HG03442 (cell line): ENCODE data around the gene IL10RB.
"Not testable (repeated sequence)": the region's sequence is repeated elsewhere in the genome, so short reads cannot be mapped to it uniquely, and the experiment has no call there.

Experiments
- ATAC-seq: cut with Tn5 transposase; IDR thresholded peaks from one replicate; pipeline ENCODE4 v1.9.1; 2021; ENCODE audit warnings: mild to moderate bottlenecking, moderate library complexity; ENCODE audit not compliant: unreplicated experiment

The IL10RB gene

DNA sequence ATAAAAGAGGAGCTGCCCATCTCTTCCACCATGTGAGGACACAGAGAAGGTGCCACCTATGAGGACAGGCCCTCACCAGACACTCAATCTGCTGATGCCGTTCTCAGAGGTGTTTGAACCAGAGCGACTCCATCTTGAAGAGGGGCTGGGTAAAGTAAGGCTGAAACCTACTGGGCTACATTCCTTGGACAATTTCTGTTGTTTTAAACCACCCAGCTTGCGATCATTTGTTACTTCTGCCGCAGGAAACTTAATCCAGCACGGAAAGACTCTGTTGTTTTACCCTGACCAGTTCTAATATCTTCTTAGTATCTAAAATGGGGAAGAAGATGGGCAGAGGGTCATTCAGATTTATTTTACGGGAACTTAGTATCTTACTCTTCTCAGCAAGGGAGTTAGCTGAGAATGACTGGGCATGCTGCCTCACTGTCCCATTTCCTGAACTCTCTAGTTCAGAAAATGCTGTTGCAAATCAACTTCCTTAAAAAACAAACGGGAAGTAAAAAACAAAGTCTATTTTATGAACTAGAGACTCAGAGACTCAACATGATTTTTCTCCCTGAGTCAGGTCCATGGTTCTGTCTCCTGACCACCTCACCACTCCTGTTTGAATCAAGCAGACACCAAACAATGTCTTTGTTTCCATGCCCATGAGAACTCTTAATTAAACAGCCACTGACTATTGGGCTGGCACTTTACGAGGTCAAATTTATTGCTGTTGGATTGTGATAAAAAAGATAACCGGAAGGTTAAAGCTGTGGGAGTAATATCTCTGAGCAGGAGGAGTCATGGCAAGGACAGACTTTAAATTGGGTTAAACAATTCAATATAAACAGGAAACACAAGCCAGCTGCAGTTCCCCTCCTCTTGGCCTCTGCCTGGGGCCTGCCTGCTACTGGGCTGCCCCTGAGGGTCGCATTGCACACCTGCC lies 34.8 kb downstream of the IL10RB start:
- no peak for ATAC-seq

DNA sequence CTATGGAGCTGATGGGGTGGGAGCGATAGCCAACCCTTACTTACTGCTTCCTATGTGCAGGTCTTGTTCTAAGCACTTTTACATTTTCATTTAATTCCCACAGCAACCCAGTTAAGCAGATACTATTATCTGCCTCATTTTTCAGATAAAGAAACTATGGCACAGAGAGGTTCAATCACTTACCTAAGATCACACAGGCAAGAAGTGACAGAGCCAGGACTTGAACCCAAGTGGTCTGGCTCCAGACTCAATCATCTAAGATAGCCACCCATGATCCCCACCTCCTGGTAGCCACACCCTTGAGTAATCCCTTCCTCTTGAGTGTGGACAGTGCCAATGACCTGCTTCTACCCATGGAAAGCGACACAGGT lies 35.5 kb downstream of the IL10RB start:
- ATAC-seq = no peak

DNA sequence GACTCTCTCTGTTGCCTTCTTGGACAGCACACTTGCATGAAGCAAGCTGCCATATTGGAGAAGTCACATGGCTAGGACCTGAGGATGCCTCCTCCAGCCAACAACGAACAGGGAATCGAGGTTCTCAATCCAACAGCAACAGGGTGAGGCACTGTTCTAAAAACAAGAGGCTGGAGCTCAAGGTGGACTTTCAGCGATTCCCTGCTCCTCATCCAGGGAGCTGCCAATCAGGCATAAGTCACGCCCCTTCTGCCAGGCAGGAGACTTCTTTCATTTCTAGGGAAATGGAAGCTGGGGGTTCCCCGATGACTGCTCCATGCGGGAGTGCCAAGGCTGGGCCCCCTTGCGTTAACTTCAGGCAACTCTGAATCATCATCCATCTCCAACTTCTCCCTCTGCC lies 35.9 kb downstream of the IL10RB start:
- ATAC-seq = no peak

DNA sequence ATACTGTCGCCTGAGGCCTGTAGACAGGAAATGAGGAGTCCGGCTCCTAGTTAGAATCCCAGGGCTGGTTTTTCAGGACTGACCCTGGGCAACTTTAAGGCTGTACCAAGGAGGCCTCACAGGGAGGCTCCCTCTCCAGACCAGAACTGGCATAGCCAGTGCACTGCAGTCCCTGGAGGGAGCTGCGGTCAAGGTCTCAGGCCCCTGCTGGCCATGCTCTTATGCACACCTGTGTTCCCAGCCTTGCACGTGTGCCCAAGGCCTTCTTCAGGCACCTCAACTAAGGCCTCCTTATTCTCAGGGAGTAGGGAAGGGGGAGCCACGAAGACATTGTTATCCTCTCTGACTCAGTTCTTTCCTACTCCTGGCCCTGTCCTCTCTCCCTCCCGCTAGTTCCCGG lies 36.6 kb downstream of the IL10RB start:
- ATAC-seq = no peak

DNA sequence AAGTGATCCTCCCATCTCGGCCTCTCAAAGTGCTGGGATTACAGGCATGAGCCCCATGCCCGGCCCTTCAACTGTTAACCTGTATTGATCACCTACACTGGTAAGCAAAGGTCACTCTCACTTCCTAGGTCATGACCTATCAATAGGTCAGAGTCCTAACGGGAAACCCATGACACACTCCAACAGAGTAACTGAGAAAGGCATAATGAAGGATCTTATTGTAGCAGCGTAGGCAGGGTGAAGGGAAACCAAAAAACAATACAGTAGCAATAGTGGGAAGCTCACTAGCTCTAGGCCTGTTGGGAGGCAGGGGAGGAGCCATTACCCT lies 39.1 kb downstream of the IL10RB start:
- ATAC-seq = no peak

DNA sequence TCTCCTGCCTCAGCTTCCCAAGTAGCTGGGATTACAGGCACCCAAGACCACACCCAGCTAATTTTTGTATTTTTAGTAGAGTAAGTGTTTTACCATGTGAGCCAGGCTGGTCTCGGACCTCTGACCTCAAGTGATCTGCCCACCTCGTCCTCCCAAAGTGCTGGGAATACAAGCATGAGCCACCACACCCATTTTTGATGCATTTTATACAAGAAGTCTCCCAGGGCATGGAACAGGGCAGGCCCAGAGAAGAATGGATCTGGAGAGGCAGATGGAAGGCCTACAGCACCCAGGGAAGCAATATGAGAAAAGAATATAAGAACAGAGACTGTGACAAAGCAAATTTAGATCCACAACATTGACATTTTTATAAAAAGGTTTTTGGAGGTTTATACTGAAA lies 39.8 kb downstream of the IL10RB start:
- ATAC-seq = no peak

DNA sequence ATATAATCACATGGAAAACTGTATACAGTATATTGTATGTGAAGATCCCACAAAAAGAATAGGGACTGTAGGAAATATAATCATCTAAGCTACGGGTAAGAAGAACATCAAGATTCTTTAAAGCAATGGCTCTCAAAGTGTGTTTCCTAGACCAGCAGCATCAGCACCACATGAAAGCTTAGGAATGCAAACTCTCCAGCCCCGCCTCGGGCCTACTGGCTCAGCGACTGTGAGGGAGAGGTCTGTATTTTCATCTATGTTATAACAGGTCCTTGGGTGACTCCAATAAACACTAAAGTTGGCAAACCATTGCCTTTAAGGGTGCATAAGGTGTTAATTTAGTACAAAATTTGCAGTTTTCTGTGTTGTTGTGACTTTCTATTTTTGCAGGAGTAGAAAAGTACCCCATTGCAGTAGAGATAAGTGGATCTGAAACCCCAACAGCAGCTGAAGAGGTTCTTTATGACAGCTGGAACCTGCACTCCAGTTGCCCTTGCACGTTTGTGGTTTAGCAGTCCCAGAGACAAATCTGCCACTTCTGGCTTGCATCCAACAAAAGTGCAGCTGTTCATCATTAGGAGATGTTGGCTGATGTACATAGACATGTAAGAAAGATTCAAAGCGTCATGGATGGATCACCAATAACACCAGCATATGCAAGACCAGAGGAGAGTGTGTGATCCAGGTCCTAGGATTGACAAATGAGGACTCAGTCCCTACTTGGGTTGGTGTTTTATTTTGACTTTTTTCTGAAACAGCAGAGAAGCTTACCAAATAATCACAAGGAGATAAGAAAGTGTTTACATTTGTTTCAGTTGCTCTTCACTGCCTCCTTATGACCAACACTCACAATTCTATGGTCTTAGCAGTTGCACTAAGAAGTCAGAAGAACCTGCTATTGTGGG lies 42.7 kb downstream of the IL10RB start:
- ATAC-seq = peak; percentile 87

DNA sequence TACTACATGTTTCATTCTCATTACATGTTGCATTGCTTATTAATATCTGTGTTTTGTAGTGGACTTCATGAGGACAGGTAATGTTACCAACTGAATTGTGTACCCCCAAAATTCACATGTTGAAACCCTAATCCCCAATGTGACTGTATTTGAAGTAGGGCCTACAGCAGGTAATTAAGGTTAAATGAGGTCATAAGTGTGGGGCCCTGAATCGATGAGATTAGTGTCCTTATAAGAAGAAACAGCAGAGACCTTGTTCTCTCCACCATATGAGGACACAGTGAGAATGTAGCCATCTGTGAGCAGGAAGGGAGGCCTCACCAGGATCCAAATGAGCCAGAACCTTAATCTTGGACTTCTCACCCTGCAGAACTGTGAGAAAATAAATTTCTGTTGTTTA lies 43.6 kb downstream of the IL10RB start:
- no peak for ATAC-seq

DNA sequence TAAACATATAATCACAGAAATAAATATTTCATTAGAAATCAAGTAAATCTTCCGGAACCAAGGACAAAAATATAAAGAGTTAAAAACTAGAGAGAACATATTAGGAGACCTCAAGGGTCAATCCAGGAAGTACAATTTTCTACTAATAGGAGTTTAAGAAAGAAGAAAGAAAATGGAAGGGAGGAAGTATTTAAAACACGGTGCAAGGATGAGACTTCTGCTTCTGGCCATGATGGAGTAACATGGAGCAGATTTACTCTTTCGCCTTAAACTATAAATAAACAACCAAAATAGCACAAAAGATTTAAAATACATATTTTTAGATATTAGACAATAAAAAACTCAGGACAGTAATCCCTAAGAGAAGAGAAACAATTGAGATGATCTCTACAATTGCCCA lies 46.0 kb downstream of the IL10RB start:
- ATAC-seq = no peak

DNA sequence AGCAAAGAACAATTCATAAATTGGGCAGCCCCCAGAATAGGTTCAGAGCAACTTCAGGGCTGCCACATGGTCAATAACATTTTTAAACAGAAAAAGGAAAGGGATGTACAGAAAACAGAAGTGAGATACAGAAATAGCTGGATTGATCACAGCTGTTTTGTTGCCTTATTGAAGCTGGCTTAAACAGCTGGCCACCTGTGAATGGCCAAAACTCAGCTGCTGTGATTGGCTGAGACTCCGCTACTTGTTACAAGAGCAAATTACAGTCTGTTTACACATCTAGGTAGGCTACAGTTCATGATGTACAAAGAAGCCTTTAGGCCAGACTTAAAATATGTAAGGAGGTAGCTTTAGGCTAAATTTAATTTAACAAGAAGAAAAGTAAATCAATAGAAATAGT lies 47.0 kb downstream of the IL10RB start:
- ATAC-seq = no peak

DNA sequence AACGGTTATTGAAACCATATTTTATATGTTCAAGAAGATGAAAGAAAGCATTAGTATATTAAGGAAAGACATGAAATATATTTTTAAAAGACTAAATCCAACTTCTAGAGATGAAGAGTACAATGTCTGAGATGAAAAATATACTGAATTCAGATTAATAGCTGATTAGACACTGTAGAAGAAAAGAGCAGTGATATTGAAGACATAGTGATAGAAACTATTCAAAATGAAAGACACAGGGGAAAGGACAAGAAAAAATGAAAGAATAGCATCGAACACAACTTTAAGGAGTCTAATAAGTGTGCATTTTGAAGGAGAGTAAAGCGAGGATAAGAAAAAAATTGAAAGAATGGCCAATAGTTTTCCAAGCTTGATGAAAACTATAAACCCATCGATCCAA lies 47.4 kb downstream of the IL10RB start:
- no peak for ATAC-seq

DNA sequence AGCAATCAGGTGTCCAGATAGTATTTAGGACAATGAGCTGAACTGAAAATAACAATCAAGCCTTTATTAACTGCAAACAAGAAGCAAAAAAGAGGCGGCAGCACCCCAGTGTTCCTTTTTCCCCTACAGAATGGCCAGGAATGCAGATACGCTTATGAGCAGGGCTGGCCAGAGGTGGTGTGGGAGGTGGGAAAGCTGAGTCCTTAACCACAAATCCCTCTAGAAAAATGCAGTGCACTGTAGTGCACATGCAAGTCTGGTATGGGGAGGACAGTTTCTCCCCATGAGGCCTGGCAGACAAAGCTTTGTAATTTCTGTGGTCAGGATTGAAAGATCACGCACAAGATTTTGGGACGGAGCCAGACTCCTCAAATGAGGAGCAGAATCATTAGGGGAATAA lies 47.9 kb downstream of the IL10RB start:
- ATAC-seq = no peak

DNA sequence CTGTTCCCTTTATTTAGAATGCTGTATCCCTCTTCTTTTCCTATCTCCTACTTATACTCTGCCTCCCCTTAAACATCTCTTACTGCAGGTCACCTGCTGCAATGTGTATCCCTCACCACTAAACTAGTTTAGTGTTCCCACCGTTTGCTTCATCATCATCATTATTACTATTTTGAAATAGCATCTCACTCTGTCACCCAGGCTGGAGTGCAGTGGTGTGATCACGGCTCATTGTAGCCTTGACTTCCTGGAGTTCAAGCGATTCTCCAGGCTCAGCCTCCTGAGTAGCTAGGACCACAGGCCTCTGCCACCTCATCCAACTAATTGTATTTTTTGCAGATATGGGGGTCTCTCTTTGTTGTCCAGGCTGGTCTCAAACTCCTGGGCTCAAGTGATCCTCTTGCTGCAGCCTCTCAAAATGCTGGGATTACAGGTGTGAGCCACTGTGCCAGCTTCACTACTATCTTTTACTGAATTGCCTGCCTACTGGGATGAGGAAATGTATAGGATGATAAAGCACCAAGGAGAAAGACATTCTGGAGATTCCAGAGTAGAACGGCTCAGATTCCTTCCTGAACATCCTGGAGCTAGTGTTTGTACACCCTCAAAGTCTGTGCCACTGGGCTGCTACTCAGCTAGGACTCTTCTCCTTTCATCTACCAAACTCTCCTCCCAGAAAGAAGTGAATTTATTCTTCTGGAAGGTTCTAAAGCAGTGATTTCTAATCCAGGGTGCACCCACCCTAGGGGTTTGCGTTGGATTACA lies 50.0 kb downstream of the IL10RB start:
- no peak for ATAC-seq

DNA sequence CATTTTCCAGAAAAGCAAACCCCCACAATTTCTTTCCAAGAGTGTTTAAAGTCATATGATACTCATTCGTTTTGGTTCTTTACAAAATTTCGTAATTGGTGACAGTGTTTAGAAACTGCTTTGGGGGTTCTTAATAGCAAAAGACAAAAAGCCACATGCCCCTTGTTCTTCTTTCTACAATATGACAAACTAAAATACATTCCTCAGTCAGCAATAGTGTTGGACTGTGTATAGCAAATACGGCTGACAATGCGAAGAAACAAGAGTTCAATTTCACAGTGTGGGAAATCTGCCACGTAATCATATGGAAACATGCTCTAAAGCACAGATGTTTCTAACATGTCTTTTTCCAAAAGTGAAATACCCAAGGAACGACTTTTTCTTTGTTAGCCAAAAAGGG lies 51.0 kb downstream of the IL10RB start:
- no peak for ATAC-seq

DNA sequence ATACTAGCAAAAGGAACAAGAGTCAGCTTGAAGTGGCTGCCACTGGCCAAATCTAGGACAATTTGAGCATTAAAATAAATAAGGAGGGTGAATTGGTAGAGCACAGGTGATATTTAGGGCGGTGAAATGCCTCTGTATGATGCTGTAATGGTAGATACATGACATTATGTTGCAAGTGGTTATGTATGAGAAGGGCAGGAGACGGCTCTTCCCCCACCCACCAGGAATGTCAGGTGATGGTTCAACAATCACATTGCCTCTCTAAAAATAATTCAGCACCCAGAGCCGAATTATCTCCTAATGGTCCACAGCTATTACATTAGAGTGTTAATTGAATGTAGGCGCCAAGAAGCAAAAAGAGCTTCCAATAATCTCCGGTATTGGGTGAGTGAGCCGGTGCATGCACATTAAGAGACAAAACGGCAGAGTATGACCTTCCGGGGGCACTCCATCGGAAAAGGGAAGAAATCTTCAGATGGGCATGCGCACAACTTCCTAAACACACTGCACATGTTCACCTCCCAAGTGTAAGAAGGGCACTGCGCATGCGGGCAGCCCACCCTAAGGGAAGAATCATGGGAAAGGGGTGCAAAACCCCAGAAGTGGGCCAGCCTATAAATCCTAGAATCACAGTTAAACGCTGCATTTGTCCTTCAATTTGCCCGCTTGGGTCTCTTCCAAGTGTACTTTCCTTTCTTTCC lies 51.8 kb downstream of the IL10RB start:
- no peak for ATAC-seq

DNA sequence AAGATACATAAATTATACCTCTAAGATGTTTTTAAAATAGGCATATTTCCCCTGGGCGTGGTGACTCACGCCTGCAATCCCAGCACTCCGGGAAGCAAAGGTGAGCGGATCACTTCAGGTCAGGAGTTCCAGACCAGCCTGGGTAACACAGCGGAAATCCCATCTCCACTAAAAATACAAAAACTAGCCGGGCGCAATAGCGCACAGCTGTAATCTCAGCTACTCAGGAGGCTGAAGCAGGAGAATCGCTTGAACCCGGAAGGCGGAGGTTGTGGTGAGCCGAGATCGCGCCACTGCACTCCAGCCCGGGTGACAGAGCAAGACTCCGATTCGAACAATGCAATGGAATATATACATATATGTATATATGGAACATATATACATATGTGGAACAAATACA lies 54.8 kb downstream of the IL10RB start:
- ATAC-seq = not testable (repeated sequence)

DNA sequence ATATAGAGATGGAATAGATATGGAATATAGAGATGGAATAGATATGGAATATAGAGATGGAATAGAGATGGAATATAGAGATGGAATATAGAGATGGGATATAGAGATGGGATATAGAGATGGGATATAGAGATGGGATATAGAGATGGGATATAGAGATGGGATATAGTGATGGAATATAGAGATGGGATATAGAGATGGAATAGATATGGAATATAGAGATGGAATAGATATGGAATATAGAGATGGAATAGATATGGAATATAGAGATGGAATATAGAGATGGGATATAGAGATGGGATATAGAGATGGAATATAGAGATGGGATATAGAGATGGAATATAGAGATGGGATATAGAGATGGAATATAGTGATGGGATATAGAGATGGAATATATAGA lies 57.4 kb downstream of the IL10RB start:
- not testable (repeated sequence) for ATAC-seq

DNA sequence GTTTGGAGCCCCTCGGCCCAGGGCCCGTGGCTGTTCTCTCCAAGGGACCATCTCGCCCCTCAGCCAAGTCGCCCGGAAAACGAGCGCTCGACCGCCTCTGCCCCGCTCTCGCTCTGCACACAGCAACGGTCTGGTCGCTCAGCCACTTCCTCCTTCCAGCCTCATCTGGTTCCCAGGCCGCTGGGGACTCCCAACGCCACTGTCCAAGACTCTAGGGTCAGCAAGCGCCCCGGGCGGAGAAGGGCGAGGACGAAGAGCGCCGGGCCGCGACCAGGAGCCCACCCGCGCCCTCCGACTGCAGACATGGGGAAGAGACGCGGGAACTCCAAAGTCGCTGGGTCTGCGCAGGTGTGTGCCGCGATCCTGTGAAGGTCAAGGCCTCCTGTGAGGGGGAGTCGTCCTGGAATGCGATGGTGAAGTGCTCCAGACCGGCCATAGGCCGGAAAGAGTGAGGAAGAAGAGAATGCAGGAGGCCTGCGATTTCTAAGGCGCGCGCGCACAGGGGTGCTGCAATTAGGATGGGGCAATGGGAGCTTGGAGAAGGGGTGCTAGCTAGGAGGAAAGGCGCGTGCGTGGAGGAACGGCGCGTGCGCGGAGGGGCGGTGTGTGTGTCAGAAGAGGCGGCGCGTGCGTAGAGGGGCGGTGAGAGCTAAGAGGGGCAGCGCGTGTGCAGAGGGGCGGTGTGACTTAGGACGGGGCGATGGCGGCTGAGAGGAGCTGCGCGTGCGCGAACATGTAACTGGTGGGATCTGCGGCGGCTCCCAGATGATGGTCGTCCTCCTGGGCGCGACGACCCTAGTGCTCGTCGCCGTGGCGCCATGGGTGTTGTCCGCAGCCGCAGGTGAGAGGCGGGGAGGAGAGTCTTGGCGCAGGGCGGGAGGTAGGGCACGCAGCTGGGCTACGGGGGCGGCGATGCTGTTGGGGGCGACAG lies 58.4 kb downstream of the IL10RB start, which contains the start of gene IFNAR1:
TSS of gene IFNAR1 (plus strand) at position 680 of the 931 bp plus-strand sequence. CDS start at position 766, 86 bp downstream.
- ATAC-seq = peak; percentile 72
